ENCODE data around the gene PARP1. TPM values are rescaled to one million over a fixed set of nuclear protein-coding genes. Genes with fewer than 3 reads are reported as not detected.

PARP1 gene
- total and polyA plus RNA-seq, 8 donors: 78.7 to 153 (median 129) TPM

DNA sequence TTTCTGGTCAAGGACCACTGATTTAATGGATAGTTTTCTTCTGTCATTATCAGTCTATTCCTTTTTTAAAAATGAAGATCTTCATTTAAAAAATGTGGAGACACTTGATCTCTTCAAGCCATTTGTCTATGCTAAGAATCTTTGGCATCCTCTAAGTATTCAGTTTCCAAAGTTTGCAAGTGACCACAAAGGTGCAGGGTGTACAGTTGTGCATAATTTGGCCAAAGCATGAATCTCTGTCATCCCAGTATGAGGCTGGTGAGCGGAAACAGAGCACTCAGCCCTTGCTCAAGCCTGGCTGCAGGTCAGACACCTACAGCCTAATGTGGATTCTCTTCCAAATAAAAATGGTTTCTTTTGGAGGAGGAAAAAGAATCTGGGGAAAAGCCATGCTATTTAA, 19.8 kb downstream of the PARP1 start:
- Histone ChIP-seq H3K27me3 (no peaks in the 10 kb centered on the region), H3K36me3 (peaks cover 0 to 99% of the 10 kb centered on the region in 2 donors), H3K4me1 (no peaks in the 10 kb centered on the region), H3K4me3 (no peak overlapping the region), H3K9me3 (no peaks in the 10 kb centered on the region), H3K27ac (no peak overlapping the region)
- TF ChIP-seq, protein P1, sequence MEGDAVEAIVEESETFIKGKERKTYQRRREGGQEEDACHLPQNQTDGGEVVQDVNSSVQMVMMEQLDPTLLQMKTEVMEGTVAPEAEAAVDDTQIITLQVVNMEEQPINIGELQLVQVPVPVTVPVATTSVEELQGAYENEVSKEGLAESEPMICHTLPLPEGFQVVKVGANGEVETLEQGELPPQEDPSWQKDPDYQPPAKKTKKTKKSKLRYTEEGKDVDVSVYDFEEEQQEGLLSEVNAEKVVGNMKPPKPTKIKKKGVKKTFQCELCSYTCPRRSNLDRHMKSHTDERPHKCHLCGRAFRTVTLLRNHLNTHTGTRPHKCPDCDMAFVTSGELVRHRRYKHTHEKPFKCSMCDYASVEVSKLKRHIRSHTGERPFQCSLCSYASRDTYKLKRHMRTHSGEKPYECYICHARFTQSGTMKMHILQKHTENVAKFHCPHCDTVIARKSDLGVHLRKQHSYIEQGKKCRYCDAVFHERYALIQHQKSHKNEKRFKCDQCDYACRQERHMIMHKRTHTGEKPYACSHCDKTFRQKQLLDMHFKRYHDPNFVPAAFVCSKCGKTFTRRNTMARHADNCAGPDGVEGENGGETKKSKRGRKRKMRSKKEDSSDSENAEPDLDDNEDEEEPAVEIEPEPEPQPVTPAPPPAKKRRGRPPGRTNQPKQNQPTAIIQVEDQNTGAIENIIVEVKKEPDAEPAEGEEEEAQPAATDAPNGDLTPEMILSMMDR (IDR thresholded peaks at IDR 0.05): no peak
- ATAC-seq (no peak), DNase-seq (no peak)
- intact Hi-C loops (cut with DNase I): no loop called here

DNA sequence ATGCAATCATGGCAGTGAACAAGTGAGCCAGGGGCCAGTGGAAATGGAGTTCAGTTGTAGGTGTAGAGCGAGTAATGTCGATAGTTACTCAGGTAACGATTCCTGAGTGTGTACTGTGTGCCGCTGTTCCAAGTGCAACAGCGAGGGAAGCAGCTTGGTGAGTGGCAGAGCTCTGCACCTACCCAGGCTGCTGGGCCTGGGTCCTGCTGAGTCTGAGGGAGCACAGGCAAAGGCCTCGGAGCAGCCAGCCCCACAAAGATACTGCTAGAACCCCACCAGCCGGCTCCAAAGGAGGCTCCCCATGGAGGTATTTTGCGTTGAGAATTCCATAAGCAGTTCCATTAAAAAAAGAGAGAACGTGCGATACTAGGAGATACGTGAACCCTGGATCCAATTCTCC, 23.2 kb downstream of the PARP1 start:
- Histone ChIP-seq H3K4me1 (no peaks in the 10 kb centered on the region), H3K36me3 (peaks cover 0 to 100% of the 10 kb centered on the region in 2 donors), H3K4me3 (no peak overlapping the region), H3K27ac (no peak overlapping the region), H3K27me3 (no peaks in the 10 kb centered on the region), H3K9me3 (no peaks in the 10 kb centered on the region)
- no peak for ATAC-seq
- intact Hi-C loops (cut with DNase I): no loop called here
- no peak for DNase-seq
- TF ChIP-seq, protein P1 (IDR thresholded peaks at IDR 0.05): no peak

DNA sequence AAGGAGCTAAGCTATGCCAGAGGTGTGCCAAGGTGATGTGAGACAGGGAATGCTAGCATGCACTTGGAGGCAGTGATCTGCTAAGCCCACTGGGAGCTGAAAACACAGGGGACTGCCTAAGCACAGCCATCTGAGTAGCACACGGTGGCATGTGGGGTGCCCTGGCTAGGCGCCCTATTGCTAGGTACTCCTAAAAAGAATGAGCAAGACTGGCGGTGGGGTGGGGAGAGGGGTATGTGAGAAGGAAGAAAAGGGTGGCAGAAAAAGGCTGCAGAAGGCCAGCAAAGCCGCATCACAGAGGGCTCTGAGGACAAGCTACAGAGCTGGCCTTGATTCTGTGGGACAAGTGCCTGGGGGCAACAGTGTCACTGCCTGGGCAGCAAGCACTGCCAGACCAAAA, 23.9 kb downstream of the PARP1 start:
- peaks cover 0 to 100% of the 10 kb centered on the region in 2 donors for H3K36me3 ChIP-seq
- DNase-seq (no peak), ATAC-seq (no peak)
- H3K9me3 ChIP-seq: no peaks in the 10 kb centered on the region
- H3K4me3 ChIP-seq: no peak overlapping the region
- H3K27ac ChIP-seq: no peak overlapping the region
- intact Hi-C loops (cut with DNase I): no loop called here
- TF ChIP-seq, protein P1 (IDR thresholded peaks at IDR 0.05): no peak
- H3K4me1 ChIP-seq: no peaks in the 10 kb centered on the region
- no peaks in the 10 kb centered on the region for H3K27me3 ChIP-seq

DNA sequence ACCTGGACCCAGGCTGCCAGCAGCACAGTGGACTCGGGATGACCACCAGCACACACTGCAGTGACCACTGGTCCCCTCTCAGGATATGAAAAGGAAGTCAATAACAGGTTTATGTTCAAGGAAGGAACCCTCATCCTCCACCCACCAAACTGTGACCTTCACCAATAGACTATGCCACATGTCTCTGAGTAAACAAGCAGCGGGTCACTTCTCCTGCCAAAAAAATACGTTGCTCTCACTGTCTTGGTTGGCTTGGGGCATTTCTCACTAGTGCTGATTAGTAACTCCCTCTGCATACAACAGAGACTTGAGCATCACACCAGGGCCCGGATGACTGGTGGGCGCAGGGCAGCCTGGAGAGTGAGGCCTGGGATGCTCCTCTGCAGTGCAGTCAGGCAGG, 25.9 kb downstream of the PARP1 start:
- no peaks in the 10 kb centered on the region for H3K27me3 ChIP-seq
- ATAC-seq (no peak), DNase-seq (no peak)
- peaks cover 0 to 100% of the 10 kb centered on the region in 2 donors for H3K36me3 ChIP-seq
- no peak overlapping the region for H3K27ac ChIP-seq
- no peaks in the 10 kb centered on the region for H3K4me1 ChIP-seq
- H3K4me3 ChIP-seq: no peak overlapping the region
- TF ChIP-seq, protein P1 (IDR thresholded peaks at IDR 0.05): no peak
- intact Hi-C loops (cut with DNase I): no loop called here
- no peaks in the 10 kb centered on the region for H3K9me3 ChIP-seq

DNA sequence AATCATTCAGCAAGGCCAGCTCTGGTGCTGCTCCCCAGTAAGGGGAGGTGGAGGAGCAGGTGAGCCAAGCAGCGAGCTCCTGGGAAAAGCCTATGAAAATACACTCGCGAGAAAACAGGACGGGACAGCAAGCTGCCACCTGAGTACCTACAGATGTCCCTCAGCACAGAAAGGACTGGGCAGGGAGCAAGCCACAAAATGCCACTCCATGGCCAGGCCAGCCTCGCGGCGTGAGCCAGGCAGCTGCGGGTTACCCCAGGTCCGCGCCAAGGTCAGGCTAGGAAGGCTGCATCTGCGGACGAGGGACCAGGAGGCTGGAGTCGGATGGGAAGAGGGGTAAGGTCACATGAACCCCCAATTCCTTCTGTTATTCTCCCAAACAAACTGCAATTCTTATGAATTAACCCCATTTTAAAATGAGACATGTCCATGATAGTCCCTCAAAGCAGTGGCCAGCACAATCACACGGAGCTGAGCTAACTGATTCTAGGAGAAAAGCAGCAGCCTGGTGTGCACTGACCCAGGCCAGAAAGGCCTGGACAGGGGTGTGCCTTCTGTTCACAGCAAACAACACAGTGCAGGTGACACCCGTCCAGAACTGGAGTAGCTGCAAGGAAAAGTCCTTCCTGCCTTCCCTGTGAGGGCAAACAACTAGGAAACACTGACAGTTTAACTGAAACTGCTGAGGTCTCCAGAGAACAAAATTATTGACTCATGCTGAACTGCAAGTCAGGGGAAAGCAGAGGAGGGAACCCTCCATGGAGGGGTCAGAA, 26.5 kb downstream of the PARP1 start:
- H3K36me3 ChIP-seq: peaks cover 0 to 100% of the 10 kb centered on the region in 2 donors
- no peak overlapping the region for H3K4me3 ChIP-seq
- no peaks in the 10 kb centered on the region for H3K27me3 ChIP-seq
- H3K4me1 ChIP-seq: no peaks in the 10 kb centered on the region
- H3K27ac ChIP-seq: no peak overlapping the region
- ATAC-seq (no peak), DNase-seq (no peak)
- no peaks in the 10 kb centered on the region for H3K9me3 ChIP-seq
- TF ChIP-seq, protein P1 (IDR thresholded peaks at IDR 0.05): no peak
- intact Hi-C loops (cut with DNase I): no loop called here
